CD4-positive, alpha-beta T cell treated with Interleukin-6 at 100 ng/mL for 8 hours (primary cell): ENCODE results near the gene ADPRM.
"Not testable (repeated sequence)": the region's sequence is repeated elsewhere in the genome, so short reads cannot be mapped to it uniquely, and the experiment has no call there.

ENCODE experiments used
- DNase-seq: peaks from one replicate; pipeline ENCODE4 v3.0.0-alpha.2; 2020; ENCODE audit warnings: mixed read lengths, low spot score

ADPRM gene

DNA sequence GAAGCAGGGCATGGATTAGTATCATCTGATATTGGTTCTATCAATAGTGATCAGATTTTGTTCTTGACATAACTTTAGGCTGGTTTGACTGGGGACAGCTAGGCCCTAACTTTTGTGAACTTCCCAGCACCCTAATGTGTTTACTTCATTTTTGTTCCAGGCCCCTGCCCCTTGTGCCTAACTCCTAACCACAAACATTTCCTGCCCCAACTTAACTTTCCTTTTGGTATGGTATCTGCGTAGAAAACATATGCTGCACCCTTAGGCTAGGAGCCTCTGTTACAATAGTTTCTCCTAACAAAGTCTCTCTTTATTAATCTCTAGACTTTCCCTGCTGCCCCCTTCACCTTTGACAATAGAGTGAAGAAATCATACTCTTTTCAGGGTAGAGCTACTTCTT is 2.5 kb downstream of the ADPRM start:
- peak; percentile 70 for DNase-seq

DNA sequence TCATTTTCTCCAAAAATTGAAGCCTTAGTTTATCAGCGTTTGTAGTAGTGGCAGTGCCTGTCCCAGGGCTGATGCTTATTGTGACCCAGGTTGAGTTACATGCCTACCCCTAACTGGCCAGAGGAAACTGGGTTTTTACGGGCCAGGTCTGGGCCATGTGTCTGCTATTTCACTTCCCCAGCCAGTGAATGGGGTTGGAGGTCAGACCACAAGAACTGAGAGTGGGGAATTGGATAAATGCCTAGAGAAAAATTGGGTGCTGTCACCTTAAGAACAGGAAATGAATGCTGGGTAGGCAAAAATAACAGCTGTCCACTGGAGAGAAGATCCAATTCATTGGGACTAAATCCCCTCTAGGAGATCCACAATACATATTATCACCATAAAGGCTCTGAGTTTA is 5.2 kb downstream of the ADPRM start:
- no peak for DNase-seq

DNA sequence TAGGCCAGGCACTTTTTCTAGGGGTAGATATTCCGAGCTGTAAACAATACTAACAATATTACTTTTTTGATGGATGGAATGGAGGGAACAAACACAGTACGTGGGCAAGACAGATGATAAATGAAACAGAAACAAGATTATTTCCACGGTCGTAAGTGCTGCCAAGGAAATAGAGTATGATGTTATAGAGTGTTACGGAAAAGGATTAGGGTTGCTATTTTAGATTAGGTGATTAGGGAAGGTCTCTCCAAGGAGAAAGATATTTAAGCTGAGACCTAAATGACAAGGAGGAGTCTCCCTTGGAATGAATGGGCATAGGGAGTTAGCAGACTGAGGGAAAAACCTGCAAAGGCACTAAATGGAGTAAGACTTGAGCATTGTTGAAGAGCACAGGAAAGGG is 8.3 kb downstream of the ADPRM start:
- DNase-seq: no peak

DNA sequence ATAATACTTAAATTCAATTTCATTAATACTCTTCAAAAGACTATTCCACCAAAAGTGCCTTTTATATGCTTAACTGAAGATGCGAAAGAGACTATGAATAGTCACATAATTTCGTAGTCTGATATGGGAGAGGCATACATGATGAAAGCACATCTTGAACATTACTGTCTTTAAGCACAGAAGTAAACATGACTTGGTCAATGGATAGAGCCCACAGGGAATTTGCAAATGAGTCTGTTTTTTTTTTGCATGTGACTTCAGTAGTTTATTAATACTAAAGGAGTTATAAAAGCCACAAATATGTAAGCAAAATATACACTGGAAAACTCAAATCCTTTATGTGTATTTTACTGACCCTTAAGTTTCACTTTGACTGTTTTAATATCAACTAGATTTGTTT is 15.9 kb downstream of the ADPRM start:
- no peak for DNase-seq

- no peak for DNase-seq
Measured at GRCh38 chr17:10716218-10716617, 18.8 kb downstream of the ADPRM start.

- no peak for DNase-seq
Measured at GRCh38 chr17:10718547-10718946, 21.2 kb downstream of the ADPRM start.

GRCh38 chr17:10724546-10725195 is 27.3 kb downstream of the ADPRM start:
- DNase-seq: no peak

DNA sequence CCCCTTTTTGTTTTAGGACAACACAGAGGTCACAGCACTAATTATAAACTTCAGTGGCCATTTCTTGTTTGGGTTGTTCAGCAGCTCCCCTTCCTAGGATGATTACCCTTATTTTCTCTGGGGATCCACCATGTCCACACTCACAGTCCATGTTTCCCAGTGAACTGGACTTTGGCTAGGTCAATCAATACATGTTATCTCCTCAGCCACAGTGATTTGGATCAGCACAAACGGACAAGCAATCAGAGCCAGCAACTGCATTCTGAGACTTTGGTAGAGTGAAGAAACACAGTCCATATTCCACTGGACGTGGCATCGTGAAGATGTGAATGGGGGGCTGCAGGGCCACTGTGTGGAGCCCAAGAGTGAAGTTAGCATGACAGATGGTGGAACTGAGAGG is 27.9 kb downstream of the ADPRM start:
- DNase-seq: no peak

GRCh38 chr17:10726196-10726595 is 28.8 kb downstream of the ADPRM start:
- DNase-seq: no peak

GRCh38 chr17:10727192-10727591 is 29.8 kb downstream of the ADPRM start:
- no peak for DNase-seq

DNA sequence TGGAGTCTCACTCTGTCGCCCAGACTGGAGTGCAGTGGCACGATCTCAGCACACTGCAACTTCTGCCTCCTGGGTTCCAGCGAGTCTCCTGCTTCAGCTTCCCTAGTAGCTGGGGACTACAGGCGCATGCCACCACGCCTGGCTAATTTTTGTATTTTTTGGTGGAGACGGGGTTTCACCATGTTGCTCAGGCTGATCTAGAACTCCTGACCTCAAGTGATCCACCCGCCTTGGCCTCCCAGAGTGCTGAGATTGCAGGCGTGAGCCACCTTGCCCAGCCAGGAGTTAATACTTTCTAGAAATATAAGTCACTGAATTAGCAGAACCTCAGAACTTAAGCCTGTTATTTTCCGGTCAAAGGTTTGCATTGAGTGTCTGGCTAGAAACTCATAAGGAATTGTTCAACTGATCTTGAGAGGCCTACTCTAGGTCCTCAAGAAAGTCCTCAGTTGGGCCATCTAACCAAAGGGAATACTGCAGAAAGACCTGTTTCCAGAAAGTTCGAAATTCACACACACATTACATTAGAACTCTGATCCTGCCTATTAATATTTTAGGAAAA is 31.0 kb downstream of the ADPRM start:
- DNase-seq: no peak

GRCh38 chr17:10729334-10730193 is 32.2 kb downstream of the ADPRM start, which contains the start of gene TMEM220:
TMEM220 (minus strand) TSS chr17:10730023; CDS start chr17:10729851, 172 bp downstream.
- DNase-seq: peak; percentile 20

- DNase-seq: not testable (repeated sequence)
Measured at GRCh38 chr17:10730247-10730646, 32.9 kb downstream of the ADPRM start.

DNA sequence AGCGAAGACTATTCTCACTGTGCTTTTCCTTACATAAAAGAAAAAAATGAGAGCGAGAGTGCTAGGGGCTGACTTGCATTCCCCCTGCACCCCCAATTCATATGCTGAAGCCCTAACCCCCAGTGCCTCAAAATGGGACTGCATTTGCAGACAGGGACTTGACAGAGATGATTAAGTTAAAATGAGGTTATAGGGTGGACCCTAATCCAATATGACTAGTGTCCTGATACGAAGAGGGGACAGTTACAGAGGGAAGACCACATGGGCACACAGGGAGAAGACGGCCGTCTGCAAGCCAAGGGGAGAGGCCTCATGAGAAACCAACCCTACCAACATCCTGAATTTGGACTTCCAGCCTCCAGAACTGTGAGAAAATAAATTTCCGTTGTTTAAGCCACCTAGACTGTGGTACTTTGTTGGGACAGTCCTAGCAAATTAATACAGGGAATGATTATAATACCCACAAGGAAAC is 34.0 kb downstream of the ADPRM start:
- DNase-seq: no peak

- not testable (repeated sequence) for DNase-seq
Measured at GRCh38 chr17:10732121-10732520, 34.7 kb downstream of the ADPRM start.

- DNase-seq: no peak
Measured at GRCh38 chr17:10733666-10734065, 36.3 kb downstream of the ADPRM start.

- no peak for DNase-seq
Measured at GRCh38 chr17:10735251-10735650, 37.9 kb downstream of the ADPRM start.

DNA sequence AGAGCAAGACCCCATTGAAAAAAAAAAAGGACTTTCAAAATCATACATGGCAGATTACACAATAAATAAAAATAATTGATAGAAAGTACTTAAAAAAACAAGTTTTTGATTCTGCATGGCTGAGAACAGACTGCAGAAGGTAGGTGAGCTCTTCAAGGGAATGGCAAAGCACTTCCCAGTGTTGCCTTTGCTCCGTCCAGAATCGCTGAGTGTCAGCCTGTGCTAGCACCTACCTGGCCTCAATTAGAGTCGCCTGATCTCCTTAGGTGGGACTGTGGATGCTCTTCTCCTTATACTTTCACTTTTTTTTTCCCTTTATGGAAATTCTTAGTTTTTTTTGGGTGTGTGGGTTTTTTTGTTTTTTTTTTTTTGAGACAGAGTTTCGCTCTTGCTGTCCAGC is 38.4 kb downstream of the ADPRM start:
- no peak for DNase-seq

DNA sequence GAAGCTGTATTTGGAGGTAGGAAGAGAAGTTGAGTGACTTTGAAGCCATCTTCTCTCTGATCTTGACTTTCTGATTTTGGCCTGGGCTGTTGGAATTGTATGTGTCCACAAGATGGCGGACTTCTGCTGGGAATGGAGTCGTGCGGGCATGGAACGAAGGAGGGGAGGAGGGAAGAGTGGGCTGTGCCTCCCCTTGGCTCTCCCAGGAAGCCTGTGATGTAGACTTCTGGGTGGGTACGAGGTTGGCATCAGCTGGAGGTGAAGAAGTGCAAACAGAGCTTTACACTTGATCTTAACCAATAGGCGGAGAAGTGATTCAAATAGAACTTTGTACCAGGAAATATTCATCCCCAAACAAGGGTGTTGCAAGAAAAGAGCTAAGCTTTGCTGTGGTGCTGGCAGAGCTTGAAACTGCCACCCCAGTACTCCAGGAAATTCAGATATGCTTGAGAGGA is 39.8 kb downstream of the ADPRM start:
- DNase-seq: peak; percentile 34

GRCh38 chr17:10737736-10738135 is 40.3 kb downstream of the ADPRM start:
- no peak for DNase-seq

DNA sequence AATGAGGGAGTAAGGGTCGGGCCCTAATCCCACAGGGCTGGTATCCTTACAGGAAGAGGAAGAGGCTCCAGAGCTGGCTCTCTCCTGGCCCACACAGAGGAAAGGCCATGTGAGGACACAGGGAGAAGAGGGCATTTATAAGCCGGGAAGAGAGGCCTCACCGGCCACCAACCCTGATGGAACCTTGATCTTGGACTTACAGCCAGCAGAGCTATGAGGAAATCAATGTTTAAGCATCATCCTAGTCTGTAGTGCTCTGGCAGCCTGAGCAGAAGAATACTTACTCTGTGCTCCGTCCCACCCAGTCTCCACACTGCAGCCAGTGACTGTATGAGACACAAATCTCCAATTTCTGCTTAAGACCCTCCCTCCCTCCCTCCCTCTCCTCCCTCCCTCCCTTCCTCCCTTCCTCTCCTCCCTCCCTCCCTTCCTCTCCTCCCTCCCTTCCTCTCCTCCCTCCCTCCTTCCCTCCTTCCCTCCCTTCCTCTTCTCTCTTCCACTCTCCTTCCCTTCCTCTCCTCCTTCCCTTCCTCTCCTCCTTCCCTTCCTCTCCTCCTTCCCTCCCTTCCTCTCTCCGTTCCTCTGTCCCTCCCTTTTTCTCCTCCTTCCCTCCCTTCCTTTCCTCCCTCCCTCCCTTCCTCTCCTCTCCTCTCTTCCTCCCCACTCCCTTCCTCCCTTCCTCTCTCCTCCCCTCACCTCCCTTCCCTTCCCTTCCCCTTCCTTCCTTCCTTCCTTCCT is 41.3 kb downstream of the ADPRM start:
- DNase-seq: no peak

DNA sequence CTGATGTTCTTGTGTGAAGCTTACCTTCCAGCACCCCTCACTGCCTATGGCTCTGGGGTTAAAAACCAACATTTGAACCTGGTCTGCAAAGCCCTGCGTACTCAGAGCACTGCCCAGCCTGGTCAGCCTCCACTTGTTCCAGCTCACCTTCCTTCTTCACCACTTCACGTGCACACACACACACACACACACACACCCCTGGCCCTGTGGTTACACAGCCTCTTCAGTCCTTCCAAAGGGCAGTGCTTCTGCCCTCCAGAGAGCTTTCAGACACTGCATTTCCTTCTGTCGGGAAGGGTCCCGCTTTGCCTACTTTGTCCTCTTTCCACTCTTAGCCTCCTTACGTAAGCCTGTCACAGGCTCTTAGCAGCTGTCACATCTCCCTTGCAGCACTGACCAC is 42.0 kb downstream of the ADPRM start:
- DNase-seq: no peak
